GM12873 (cell line): Measurements from ENCODE around the gene KRT79.

Source experiments
- TF ChIP-seq, protein P1 (sequence below): IDR thresholded peaks from 2 replicates; pipeline ENCODE4 v1.5.1; 2012; ENCODE audit warnings: low read depth, mild to moderate bottlenecking, moderate library complexity, low read length, control low read depth; ENCODE audit not compliant: insufficient read depth; ENCODE audit errors: missing control alignments

The KRT79 gene

DNA sequence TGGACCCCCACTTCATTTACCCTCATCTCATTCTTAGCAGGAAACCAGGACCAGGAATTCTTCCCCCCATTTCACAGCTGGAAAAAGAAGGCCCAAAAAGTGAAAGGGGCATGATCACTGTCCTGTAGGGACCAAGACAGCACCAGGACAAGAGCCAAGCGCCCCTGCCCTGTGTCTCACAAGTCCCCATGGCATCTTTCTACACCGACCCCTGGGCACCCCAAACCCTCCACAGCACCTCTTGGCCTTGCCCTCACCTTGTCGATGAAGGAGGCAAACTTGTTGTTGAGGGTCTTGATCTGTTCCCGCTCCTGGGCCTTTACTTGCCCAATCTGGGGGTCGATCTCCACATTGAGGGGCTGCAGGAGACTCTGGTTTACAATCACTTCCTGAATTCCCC is 57.7 kb downstream of the KRT79 start:
- TF ChIP-seq, protein P1, sequence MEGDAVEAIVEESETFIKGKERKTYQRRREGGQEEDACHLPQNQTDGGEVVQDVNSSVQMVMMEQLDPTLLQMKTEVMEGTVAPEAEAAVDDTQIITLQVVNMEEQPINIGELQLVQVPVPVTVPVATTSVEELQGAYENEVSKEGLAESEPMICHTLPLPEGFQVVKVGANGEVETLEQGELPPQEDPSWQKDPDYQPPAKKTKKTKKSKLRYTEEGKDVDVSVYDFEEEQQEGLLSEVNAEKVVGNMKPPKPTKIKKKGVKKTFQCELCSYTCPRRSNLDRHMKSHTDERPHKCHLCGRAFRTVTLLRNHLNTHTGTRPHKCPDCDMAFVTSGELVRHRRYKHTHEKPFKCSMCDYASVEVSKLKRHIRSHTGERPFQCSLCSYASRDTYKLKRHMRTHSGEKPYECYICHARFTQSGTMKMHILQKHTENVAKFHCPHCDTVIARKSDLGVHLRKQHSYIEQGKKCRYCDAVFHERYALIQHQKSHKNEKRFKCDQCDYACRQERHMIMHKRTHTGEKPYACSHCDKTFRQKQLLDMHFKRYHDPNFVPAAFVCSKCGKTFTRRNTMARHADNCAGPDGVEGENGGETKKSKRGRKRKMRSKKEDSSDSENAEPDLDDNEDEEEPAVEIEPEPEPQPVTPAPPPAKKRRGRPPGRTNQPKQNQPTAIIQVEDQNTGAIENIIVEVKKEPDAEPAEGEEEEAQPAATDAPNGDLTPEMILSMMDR: no peak

DNA sequence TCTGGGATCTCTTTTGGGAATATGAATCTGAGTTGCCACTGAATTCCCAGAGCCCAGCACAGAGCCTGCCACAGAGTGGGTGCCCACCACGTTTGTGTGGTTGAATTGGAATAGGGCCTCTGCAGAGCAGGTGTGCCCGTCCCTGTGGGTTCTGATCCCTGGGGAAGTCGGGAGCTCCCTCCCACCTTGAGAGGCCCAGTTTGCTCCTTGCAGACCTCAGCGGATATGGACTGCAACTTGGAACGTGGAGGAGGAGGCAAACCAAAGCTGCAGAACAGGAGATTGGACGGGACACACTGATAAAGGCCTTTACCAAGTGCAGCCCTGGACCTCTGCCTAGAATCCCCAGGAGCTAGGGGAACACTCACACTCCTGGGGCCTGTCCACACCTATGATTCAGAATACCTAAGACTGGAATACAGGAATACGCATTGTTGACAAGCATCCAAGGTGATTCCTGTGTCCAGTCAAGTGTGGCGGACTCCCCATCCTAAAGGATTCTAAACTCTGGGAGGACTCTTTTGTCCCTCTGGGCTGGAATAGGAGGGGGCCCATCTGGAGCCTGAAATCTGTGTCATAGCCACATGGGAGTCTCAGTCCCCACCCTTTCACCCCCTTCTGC is 59.4 kb downstream of the KRT79 start:
- TF ChIP-seq, protein P1: no peak

DNA sequence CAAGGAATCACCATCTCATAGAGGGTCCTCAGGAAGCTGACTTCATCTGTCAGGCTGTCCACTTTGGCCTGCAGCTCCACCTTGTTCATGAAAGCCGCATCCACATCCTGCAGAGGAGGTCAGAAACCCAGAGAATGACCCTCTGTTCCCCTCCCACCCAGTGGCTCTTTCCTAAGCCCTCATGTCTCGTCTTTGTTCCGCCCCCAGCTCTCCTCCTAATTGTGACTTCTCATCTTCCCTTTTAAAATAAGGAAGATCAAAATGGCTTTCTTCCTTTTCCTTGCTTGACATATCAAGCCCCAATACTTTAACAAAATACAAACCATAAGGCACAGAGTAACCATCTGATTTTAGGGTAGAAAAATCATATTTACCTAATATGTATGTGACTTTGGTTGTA is 61.3 kb downstream of the KRT79 start:
- TF ChIP-seq, protein P1: no peak

DNA sequence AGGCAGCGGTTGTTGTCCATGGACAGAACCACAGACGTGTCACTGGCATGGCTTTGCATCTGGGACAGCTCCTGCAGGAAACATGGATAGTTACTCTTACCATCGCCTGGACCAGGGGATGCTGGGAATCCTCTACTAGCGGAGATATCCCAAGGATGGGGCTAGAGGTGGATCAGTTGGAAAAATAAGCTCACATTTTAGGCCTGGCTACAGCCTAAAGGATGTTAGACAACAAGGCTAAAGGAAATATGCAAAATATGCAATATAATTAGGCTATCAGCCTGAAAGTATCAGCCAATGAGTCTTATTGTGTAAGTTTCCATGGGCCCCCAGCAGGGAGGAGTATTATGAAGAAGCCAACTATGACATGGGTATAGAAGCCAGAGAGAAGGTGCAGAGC is 61.9 kb downstream of the KRT79 start:
- TF ChIP-seq, protein P1: no peak

DNA sequence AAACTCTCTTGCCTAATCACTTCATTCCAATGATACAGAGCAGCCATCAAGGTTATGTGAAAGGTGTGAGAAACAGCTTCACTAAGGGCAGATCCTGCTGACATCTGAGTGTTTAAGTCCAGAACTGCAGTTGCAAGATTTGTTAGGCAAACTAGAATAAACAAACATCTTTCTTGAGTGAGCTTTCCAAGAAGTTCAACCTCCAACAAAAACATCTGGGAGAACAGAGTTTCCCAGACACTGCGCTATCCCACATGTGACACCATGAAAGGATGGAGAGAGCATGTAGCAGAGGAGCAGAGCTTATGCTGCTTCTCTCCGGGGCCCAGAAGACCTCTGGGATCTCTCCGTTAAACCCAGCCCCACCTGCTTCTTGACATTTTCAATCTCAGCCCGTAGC is 62.6 kb downstream of the KRT79 start:
- TF ChIP-seq, protein P1: no peak
